ENCODE measurements around the gene TSPO.
"Not testable (repeated sequence)": the region's sequence is repeated elsewhere in the genome, so short reads cannot be mapped to it uniquely, and the experiment has no call there.

The TSPO gene

GRCh38 chr22:43131773-43132501, 19.4 kb upstream of the TSPO start:
- DNase-seq: no peak

GRCh38 chr22:43133401-43133800, 18.0 kb upstream of the TSPO start:
- no peak for DNase-seq

- DNase-seq: no peak
These were observed 16.8 kb upstream of the TSPO start for GRCh38 chr22:43134553-43134952.

GRCh38 chr22:43135565-43135964, 15.8 kb upstream of the TSPO start:
- no peak for DNase-seq

GRCh38 chr22:43136255-43136654, 15.1 kb upstream of the TSPO start:
- no peak for DNase-seq

GRCh38 chr22:43136801-43137200, 14.6 kb upstream of the TSPO start:
- no peak for DNase-seq

GRCh38 chr22:43142880-43143562, 8.3 kb upstream of the TSPO start, which contains the start of gene MCAT:
Gene MCAT, minus strand, starts transcription at chr22:43143398. Its CDS starts 50 bp downstream, at chr22:43143348.
- no peak for DNase-seq

- DNase-seq: no peak
These were observed 6.4 kb upstream of the TSPO start for GRCh38 chr22:43144949-43145348.

- not testable (repeated sequence) for DNase-seq
These were observed 6.0 kb upstream of the TSPO start for GRCh38 chr22:43145371-43145770.

- not testable (repeated sequence) for DNase-seq
These were observed 5.0 kb upstream of the TSPO start for GRCh38 chr22:43146332-43146731.

- DNase-seq: no peak
These were observed 3.5 kb upstream of the TSPO start for GRCh38 chr22:43147821-43148220.

GRCh38 chr22:43148581-43148980, 2.8 kb upstream of the TSPO start:
- DNase-seq: no peak

- DNase-seq: no peak
These were observed 590 bp upstream of the TSPO start for GRCh38 chr22:43150731-43151206.

GRCh38 chr22:43152003-43152356, 621 bp downstream of the TSPO start:
- no peak for DNase-seq

- DNase-seq: no peak
These were observed 1.2 kb downstream of the TSPO start for GRCh38 chr22:43152357-43153071.

GRCh38 chr22:43153899-43154298, 2.5 kb downstream of the TSPO start:
- no peak for DNase-seq

GRCh38 chr22:43154887-43155536, 3.7 kb downstream of the TSPO start:
- no peak for DNase-seq

GRCh38 chr22:43155789-43156188, 4.4 kb downstream of the TSPO start:
- DNase-seq: no peak

- no peak for DNase-seq
These were observed 5.1 kb downstream of the TSPO start for GRCh38 chr22:43156413-43156812.

- no peak for DNase-seq
These were observed 6.7 kb downstream of the TSPO start for GRCh38 chr22:43157874-43158546.

GRCh38 chr22:43158778-43159483, 7.6 kb downstream of the TSPO start:
- no peak for DNase-seq
